H1 (cell line): ENCODE results near the gene YAP1.

Source experiments
- ATF2 ChIP-seq: IDR thresholded peaks from 2 replicates; pipeline ENCODE4 v1.6.1; 2012; ENCODE audit warnings: low read length, inconsistent platforms
- CREB1 ChIP-seq: IDR thresholded peaks from 2 replicates; pipeline ENCODE4 v1.6.1; 2012; ENCODE audit warnings: inconsistent platforms
- CTCF ChIP-seq, 3 experiments: IDR thresholded peaks; 1 replicate in 2 of 3; 2 replicates in 1 of 3; pipeline versions ENCODE4 v1.5.1 to v1.6.1; 2011; ENCODE audit warnings: low read length in 3 of 3, mild to moderate bottlenecking in 3 of 3, inconsistent platforms in 2 of 3, low read depth in 1 of 3, moderate library complexity in 1 of 3; ENCODE audit not compliant: insufficient read depth in 1 of 3; ENCODE audit errors: control extremely low read depth in 1 of 3
- EZH2 ChIP-seq: fragments of 200-600 bp; sonication (generic); IDR thresholded peaks from 2 replicates; pipeline ENCODE4 v1.7.1; 2012; ENCODE audit warnings: low read depth, mild to moderate bottlenecking, moderate library complexity, low read length, inconsistent platforms; ENCODE audit not compliant: severe bottlenecking
- POLR2A ChIP-seq, 2 experiments: IDR thresholded peaks; 1 replicate in 1 of 2; 2 replicates in 1 of 2; pipeline ENCODE4 v1.6.1; 2011; ENCODE audit warnings: low read depth in 2 of 2, low read length in 2 of 2, mild to moderate bottlenecking in 2 of 2; ENCODE audit errors: control extremely low read depth in 1 of 2
- SIN3A ChIP-seq, 2 experiments: IDR thresholded peaks in 1 of 2; conservative IDR thresholded peaks in 1 of 2; 2 replicates each; pipeline ENCODE4 v1.6.1; 2011 to 2012; ENCODE audit warnings: low read length in 2 of 2, improper control_type of control experiment in 1 of 2, low read depth in 1 of 2, mild to moderate bottlenecking in 1 of 2
- TEAD4 ChIP-seq: IDR thresholded peaks from 2 replicates; pipeline ENCODE4 v1.6.1; 2012; ENCODE audit warnings: low read depth, low read length, inconsistent platforms, mixed read lengths
- ZNF274 ChIP-seq: IDR thresholded peaks from 2 replicates; pipeline ENCODE4 v1.7.0; 2012; ENCODE audit warnings: low read length, borderline replicate concordance; ENCODE audit errors: extremely low read depth

GRCh38 chr11:102191832-102192231 lies 81.6 kb downstream of the YAP1 start:
- TF ChIP-seq TEAD4 (no peak), POLR2A (IDR thresholded peaks at IDR 0.05; ENCODE audit: control extremely low read depth in 1 of 2, low read depth in 2 of 2, low read length in 2 of 2) (no peak), CTCF (IDR thresholded peaks at IDR 0.05; ENCODE audit: control extremely low read depth in 1 of 3, insufficient read depth in 1 of 3, low read depth in 1 of 3, low read length in 3 of 3) (no peak), ATF2 (no peak), EZH2 (no peak), SIN3A (conservative IDR thresholded peaks at IDR 0.05 in 1 of 2, IDR thresholded peaks at IDR 0.05 in 1 of 2; ENCODE audit: low read depth in 1 of 2, low read length in 2 of 2) (no peak), CREB1 (no peak), ZNF274 (no peak)
